ENCODE measurements around the gene RBM26.
A peak's percentile ranks its signal among the peaks of the same experiment; 100 is the strongest.

The RBM26 gene

DNA sequence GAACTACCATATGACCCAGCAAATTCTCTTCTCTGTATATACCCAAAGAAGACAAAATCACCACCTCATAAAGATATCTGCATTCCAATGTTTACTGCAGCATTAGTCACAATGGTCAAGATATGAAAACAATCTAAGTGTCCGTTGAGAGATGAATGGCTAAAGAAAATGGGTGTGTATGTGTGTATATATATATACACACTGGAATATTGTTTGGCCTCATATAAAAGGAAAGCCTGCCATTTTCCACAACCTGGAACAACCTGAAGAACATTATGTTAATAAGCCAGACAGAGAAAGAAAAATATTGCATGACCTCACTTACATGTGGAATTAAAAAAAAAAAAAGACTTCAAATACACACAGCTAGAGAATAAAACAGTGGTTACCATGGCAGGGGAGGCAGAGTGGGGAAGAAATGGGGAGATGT, 29.5 kb upstream of the RBM26 start:
- Histone ChIP-seq H3K27ac (ENCODE audit: poor library complexity, severe bottlenecking) (no peak overlapping the region), H3K36me3 (ENCODE audit: low read depth) (no peaks in the 10 kb centered on the region), H3K9me3 (ENCODE audit: severe bottlenecking) (no peaks in the 10 kb centered on the region), H3K4me1 (ENCODE audit: insufficient read depth, poor library complexity, severe bottlenecking) (no peaks in the 10 kb centered on the region), H3K27me3 (ENCODE audit: insufficient read depth, poor library complexity, severe bottlenecking) (no peaks in the 10 kb centered on the region), H3K4me3 (ENCODE audit: severe bottlenecking) (no peak overlapping the region)
- no peak for DNase-seq (ENCODE audit: low spot score)
- peak; percentile 73 for ATAC-seq (ENCODE audit: low read depth)
- TF ChIP-seq, protein P1, sequence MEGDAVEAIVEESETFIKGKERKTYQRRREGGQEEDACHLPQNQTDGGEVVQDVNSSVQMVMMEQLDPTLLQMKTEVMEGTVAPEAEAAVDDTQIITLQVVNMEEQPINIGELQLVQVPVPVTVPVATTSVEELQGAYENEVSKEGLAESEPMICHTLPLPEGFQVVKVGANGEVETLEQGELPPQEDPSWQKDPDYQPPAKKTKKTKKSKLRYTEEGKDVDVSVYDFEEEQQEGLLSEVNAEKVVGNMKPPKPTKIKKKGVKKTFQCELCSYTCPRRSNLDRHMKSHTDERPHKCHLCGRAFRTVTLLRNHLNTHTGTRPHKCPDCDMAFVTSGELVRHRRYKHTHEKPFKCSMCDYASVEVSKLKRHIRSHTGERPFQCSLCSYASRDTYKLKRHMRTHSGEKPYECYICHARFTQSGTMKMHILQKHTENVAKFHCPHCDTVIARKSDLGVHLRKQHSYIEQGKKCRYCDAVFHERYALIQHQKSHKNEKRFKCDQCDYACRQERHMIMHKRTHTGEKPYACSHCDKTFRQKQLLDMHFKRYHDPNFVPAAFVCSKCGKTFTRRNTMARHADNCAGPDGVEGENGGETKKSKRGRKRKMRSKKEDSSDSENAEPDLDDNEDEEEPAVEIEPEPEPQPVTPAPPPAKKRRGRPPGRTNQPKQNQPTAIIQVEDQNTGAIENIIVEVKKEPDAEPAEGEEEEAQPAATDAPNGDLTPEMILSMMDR (IDR thresholded peaks at IDR 0.05; ENCODE audit: poor library complexity, severe bottlenecking): no peak

DNA sequence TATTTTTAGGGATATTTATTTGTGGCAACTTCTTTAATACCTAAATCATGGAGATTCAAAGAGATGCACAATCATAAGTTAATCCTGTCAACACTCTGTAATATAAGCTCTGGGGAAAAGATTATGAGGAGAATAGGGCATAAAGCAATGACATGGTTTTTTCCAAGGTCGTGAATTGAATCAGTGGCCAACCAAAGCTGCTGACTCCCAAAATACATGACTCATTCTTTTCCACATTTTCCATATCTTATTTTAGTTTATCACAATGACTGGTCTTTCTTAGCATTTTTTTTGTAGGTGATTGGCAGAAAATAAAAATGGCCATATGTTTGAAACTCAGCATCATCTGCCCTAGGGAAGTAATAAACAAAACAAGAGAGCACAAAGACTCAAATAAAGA, 28.5 kb upstream of the RBM26 start:
- no peak for DNase-seq (ENCODE audit: low spot score)
- H3K27me3 ChIP-seq (ENCODE audit: insufficient read depth, poor library complexity, severe bottlenecking): no peaks in the 10 kb centered on the region
- ATAC-seq (ENCODE audit: low read depth): no peak
- no peak overlapping the region for H3K27ac ChIP-seq (ENCODE audit: poor library complexity, severe bottlenecking)
- H3K4me1 ChIP-seq (ENCODE audit: insufficient read depth, poor library complexity, severe bottlenecking): no peaks in the 10 kb centered on the region
- no peaks in the 10 kb centered on the region for H3K9me3 ChIP-seq (ENCODE audit: severe bottlenecking)
- TF ChIP-seq, protein P1 (IDR thresholded peaks at IDR 0.05; ENCODE audit: poor library complexity, severe bottlenecking): no peak
- H3K4me3 ChIP-seq (ENCODE audit: severe bottlenecking): no peak overlapping the region
- H3K36me3 ChIP-seq (ENCODE audit: low read depth): no peaks in the 10 kb centered on the region

DNA sequence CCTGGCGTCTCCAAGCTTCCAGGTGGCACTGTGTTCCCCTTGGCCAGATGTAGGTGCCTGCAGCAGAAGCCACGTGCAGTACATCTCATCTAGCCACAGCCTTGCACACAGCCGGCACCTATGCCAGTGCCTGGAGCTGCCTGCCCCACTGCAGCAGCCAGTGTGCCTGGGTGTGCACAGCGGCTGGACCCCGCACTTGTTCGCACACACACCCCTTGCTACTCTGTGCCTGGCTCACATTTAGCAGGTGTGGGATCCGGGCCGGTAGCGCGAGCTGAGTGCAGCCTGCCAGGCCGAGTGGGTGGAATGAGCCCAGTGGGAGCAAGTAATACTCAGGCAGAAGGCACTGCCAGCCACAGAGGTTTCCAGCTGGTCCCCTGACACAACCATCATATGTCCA, 26.9 kb upstream of the RBM26 start:
- TF ChIP-seq, protein P1 (IDR thresholded peaks at IDR 0.05; ENCODE audit: poor library complexity, severe bottlenecking): no peak
- H3K27me3 ChIP-seq (ENCODE audit: insufficient read depth, poor library complexity, severe bottlenecking): no peaks in the 10 kb centered on the region
- H3K9me3 ChIP-seq (ENCODE audit: severe bottlenecking): no peaks in the 10 kb centered on the region
- H3K27ac ChIP-seq (ENCODE audit: poor library complexity, severe bottlenecking): no peak overlapping the region
- H3K36me3 ChIP-seq (ENCODE audit: low read depth): no peaks in the 10 kb centered on the region
- no peak overlapping the region for H3K4me3 ChIP-seq (ENCODE audit: severe bottlenecking)
- H3K4me1 ChIP-seq (ENCODE audit: insufficient read depth, poor library complexity, severe bottlenecking): no peaks in the 10 kb centered on the region
- ATAC-seq (ENCODE audit: low read depth): no peak
- DNase-seq (ENCODE audit: low spot score): no peak

DNA sequence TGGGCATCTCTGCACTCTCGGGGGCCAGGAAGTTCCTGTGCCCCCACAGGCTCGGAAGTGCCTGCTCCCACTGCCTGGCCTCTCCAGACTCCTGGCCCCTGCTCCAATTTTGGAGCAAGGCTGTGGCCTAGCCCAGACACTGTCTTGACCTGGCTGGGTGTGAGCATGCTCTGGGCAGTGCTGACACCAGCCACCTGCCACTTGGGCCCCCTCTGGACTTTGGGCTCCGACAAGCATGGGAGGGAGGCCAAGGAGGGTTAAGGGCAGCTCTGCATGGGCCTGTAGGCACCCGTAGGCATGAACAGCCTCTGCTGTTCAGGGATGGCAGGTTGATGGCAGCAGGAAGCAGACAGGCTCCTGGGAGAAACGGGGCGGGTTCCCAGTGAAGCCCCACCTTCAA, 26.0 kb upstream of the RBM26 start:
- Histone ChIP-seq H3K36me3 (ENCODE audit: low read depth) (no peaks in the 10 kb centered on the region), H3K9me3 (ENCODE audit: severe bottlenecking) (no peaks in the 10 kb centered on the region), H3K4me1 (ENCODE audit: insufficient read depth, poor library complexity, severe bottlenecking) (no peaks in the 10 kb centered on the region), H3K4me3 (ENCODE audit: severe bottlenecking) (no peak overlapping the region), H3K27me3 (ENCODE audit: insufficient read depth, poor library complexity, severe bottlenecking) (no peaks in the 10 kb centered on the region), H3K27ac (ENCODE audit: poor library complexity, severe bottlenecking) (no peak overlapping the region)
- TF ChIP-seq, protein P1 (IDR thresholded peaks at IDR 0.05; ENCODE audit: poor library complexity, severe bottlenecking): no peak
- DNase-seq (ENCODE audit: low spot score) (no peak), ATAC-seq (ENCODE audit: low read depth) (no peak)

DNA sequence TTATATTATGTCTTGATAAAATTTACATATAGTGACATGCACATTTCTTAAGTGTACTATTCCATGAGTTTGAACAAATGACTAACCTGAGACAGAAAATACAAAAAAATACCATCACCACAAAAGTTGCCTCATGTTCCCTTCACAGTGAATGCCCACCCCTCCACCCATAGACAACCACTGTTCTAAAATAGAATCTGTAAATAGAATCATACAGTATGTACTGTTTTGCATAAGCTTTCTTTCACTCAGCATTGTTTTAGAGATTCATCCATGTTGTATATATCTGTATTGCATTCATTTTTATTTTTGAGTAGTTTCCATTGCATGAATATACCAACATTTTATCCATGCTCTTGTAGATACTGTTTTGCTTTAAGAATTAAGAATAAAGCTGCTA, 23.3 kb upstream of the RBM26 start:
- Histone ChIP-seq H3K4me1 (ENCODE audit: insufficient read depth, poor library complexity, severe bottlenecking) (no peaks in the 10 kb centered on the region), H3K27me3 (ENCODE audit: insufficient read depth, poor library complexity, severe bottlenecking) (no peaks in the 10 kb centered on the region), H3K9me3 (ENCODE audit: severe bottlenecking) (no peaks in the 10 kb centered on the region), H3K4me3 (ENCODE audit: severe bottlenecking) (no peak overlapping the region), H3K36me3 (ENCODE audit: low read depth) (no peaks in the 10 kb centered on the region), H3K27ac (ENCODE audit: poor library complexity, severe bottlenecking) (no peak overlapping the region)
- ATAC-seq (ENCODE audit: low read depth) (no peak), DNase-seq (ENCODE audit: low spot score) (no peak)
- TF ChIP-seq, protein P1 (IDR thresholded peaks at IDR 0.05; ENCODE audit: poor library complexity, severe bottlenecking): no peak

Data from RWPE2 (cell line).